CD4-positive, alpha-beta T cell treated with Interleukin-6 at 100 ng/mL for 8 hours (primary cell): ENCODE measurements around the gene ESRRG.
"Not testable (repeated sequence)": the region's sequence is repeated elsewhere in the genome, so short reads cannot be mapped to it uniquely, and the experiment has no call there.

ENCODE experiments used
- DNase-seq: peaks from one replicate; pipeline ENCODE4 v3.0.0-alpha.2; 2020; ENCODE audit warnings: mixed read lengths, low spot score

ESRRG gene

DNA sequence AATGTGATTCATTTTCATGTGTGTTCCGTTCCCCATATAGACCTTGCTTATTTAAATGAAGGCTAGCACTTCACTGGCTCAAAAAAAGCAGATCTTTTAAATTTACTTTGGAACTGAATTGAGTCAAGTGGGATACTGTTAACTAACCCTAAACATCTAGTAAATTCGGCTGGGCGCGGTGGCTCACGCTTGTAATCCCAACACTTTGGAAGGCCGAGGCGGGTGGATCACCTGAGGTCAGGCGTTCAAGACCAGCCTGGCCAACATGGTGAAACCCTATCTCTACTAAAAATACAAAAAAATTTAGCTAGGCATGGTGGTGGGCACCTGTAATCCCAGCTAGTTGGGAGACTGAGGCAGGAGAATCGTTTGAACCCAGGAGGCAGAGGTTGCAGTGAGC, 19.2 kb downstream of the ESRRG start:
- DNase-seq = not testable (repeated sequence)

DNA sequence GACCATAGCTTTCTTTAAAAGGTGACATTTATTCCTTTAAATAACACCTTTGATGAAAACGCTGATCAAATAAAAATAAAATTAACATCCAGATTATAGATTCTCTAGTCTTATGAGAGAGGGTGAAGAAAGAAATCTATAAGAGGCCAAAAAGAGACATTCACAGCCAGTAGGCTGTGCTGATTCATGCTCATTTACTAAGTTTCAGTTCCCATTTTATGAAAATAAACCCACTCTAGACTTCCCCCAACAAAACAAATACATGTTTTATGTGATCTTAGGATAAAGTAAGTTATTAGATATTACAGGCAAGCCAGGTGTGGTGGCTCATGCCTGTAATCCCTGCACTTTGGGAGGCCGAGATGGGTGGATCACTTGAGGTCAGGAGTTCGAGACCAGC, 21.1 kb downstream of the ESRRG start:
- DNase-seq = no peak

- DNase-seq = no peak
Measured at GRCh38 chr1:216700779-216701178, 22.4 kb downstream of the ESRRG start.

- no peak for DNase-seq
Measured at GRCh38 chr1:216691710-216692109, 31.5 kb downstream of the ESRRG start.

DNA sequence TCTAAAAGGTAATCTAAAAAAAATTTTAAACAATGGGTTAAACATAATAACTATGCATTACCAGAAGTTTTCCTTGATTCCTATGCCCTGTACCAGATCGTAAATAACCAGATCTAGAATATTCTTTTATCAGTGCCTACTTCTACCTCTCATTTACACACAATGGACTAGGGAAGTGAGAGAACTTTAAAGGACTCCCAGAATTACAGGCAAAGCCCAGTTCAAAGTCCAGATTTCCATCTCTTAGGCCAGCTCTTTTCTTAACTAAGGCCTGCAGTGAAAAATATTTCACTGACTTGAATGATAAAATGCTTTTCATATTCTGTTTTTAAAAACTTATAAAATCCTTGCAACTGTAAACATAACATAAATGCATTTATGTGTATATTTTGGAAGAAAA, 32.6 kb downstream of the ESRRG start:
- no peak for DNase-seq

DNA sequence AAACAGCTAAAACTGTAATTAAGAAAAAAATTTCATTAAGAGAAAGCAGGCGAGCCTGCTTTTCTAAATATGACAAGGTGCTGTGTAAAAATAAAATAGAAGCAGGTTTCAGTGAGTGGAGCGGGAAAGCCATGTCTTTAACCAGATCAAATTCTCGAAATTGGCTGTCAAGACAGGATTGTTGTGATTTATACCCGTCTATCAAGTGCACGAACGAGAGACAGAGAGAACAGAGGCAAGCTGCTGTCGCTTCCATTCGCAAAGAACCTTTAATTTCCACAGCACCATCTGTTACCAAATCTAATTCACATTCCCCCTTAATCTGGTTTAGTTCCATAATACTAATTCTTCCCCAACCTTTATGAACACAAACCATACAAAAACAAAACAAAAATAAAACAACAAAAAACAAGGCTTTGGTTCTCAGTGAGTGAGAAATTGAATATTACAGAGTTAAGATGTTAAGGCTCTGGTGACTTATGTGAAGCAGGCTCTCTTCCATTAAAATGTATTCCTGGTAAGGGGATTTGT, 35.0 kb downstream of the ESRRG start:
- no peak for DNase-seq

DNA sequence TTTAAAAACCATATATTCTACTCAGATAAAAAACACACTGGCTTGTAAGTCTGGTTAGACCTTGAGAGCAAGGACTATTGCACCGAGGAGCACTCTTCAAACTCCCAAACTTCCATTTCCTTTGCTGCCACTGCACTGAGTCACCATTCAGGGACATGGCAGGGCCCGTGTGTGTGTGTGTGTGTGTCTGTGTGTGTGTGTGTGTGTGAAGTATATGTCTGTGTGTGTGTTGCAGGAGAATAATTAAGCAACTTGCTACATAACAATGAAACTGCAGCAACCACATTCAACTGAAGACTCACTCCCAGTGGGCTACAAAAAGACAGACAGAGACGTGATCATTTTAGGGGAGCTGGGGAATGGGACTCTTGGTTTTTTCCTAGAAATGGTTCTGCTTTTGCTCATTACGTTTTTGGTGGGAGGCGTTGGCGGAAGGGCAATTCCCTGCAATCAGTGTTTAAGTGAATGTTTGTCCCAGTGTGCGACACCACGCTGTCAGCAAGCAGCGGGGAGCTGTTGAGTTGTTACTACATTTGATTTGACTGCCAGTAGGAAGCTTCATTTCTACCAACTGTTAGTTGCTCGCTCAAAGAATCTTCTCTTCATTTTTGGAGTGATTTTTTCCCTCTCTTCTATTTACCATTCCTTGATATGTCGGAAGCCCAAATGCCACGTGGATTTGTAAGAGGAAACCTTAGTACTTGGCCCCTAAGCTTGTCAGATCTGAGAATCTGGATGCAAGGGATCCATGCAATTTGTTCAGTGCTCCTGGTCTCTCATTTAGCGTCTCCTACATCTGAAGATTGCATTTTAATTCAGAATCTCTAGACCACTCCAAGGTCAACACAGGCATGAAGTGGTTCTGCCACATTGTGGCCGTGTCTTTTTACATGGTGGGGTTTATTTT, 36.1 kb downstream of the ESRRG start:
- no peak for DNase-seq

DNA sequence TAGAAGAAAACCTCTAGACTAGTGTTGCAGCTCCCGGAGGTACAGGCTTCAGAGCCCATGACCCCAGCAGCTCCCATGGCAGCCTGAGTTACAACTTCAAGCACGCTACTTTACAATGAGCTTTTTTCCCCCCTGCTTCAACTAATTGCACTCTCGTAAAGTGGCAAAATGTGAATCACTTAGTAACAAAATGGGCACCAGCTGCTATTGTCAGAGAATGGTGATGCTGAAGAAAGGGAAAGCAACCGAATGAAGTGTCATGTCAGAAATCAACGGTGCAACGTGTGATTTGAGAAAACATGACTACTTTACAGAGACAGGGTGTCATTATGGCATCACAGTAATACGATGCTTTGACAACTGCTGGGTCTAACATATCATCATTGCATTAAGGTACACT, 40.5 kb downstream of the ESRRG start:
- DNase-seq = no peak

GRCh38 chr1:216679108-216679507, 44.1 kb downstream of the ESRRG start:
- DNase-seq = no peak

GRCh38 chr1:216670118-216670883, 52.9 kb downstream of the ESRRG start:
- no peak for DNase-seq

DNA sequence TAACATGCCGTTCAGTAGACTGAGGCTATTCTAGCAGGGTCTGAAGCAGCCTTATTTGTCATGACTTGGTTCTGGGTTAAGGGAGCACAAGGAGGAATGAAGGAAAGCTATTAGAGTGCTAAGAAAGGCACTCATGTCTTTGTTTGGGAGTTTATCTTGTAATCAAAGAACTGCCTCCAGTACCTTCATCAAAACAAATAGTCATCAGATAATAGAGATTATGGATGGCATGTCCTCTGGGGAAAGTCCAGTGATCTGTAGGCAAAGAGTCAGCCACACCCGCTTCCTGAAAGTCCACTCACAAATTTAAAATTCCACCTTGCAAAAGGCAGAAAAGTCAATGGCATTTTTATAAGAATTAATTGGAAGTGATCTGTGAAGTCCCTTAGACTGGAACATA, 56.8 kb downstream of the ESRRG start:
- no peak for DNase-seq

GRCh38 chr1:216665856-216666255, 57.4 kb downstream of the ESRRG start:
- no peak for DNase-seq

- no peak for DNase-seq
Measured at GRCh38 chr1:216665406-216665805, 57.8 kb downstream of the ESRRG start.

GRCh38 chr1:216662681-216663080, 60.5 kb downstream of the ESRRG start:
- no peak for DNase-seq

DNA sequence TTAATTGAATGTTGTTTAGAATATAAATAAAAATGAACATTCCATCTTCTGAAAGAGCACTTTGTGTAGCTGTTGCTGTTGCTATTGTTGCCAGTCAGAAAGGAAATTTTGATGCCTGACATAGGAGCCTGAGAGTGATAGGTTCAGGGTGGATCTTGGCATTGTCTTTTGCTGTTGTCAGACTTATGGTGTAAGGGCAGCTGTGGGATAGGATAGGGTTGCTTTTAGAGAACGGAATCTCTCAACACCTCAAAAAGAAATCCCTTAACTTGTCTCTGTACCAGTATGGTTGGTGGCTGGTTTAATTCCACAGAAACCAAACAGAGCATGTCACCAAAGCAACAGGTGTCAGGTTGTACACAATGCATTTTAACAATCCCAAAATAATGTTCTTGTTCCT, 62.7 kb downstream of the ESRRG start:
- DNase-seq = no peak

- DNase-seq = no peak
Measured at GRCh38 chr1:216653001-216653400, 70.2 kb downstream of the ESRRG start.

GRCh38 chr1:216651826-216652418, 71.3 kb downstream of the ESRRG start:
- DNase-seq = no peak

GRCh38 chr1:216643176-216643575, 80.1 kb downstream of the ESRRG start:
- no peak for DNase-seq

GRCh38 chr1:216641669-216642460, 81.4 kb downstream of the ESRRG start:
- DNase-seq = no peak

DNA sequence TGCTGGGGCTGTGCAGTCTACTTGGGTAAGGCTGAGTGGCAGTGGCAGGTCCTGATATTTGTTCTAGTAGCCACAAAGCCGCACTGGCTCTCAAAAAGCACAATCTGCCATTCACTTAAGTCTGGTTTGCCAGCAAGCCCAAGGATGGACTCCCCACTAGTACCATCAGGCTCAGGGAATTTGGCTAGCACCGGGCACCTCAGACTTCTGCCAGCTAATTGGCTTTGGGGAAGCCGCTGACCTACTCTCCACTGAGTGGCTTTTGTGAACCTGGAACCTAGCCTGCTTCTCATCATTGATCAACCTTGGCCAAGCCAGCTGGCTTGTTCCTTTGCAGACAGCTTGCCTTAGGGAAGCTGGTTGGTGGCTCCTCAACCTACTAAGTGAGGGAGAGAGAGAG, 83.1 kb downstream of the ESRRG start:
- DNase-seq = no peak

DNA sequence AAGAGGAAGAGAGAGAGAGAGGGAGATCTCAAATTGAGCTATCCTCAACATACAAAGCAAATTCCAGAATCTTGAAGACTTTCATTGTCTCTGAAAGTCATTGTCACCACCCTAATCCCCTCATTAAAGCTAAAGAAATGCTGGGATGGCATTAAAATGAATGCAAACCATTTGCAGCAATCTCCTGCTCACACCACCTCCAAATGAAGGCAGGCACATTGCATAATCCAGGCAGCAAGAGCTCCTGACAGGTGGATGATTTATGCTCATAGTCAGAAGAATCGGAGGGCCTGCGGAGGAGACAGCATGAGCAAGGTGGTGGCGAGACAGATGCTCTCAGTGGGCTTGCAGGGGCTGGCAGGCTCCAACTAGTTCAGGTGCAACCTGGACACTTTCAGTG, 90.2 kb downstream of the ESRRG start:
- DNase-seq = no peak

DNA sequence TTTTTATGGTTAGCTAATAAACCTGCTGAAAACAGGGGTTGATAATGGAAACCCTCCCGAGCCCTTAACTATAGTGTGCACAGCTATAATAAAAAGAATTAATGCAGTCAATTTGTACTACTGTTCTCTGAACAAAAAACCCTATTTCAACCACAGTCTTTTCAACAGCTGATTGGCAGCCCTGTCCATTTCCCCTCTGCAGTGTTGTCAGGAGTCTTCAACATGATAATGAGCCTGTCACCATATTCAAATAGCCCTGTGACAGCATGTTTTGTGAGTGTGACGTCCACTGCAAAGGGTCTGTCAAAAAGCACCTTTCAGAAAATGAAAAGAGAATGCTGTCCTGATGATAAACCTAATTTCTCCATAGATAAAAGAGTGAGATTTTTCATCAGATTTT, 92.7 kb downstream of the ESRRG start:
- no peak for DNase-seq
